GM23338 (cell line): ENCODE results near the gene MORN3. TPM values are rescaled to one million over a fixed set of nuclear protein-coding genes. Genes with fewer than 3 reads are reported as not detected.
A peak's percentile ranks its signal among the peaks of the same experiment; 100 is the strongest.

Source experiments
- ATAC-seq: fragments of 200-7000 bp; cut with Tn5 transposase; 3 replicates; pipeline ENCODE4 v1.9.1; 2020
- DNase-seq: peaks from one replicate; pipeline ENCODE4 v3.0.0-alpha.2; 2015; ENCODE audit warnings: low spot score
- H2AFZ ChIP-seq: fragments of 200-600 bp; sonication (generic); 2 replicates; pipeline ENCODE4 v1.8.0; 2016; ENCODE audit warnings: antibody characterized with exemption, mild to moderate bottlenecking, moderate library complexity
- H3F3A ChIP-seq: fragments of 200-600 bp; sonication (generic); replicated peaks from 2 replicates; pipeline ENCODE4 v1.8.0; 2017; ENCODE audit warnings: antibody characterized with exemption, mixed run types, low read depth
- H3K27ac ChIP-seq: fragments of 200-600 bp; sonication (generic); 2 replicates; pipeline ENCODE4 v1.6.1; 2016; ENCODE audit warnings: low read depth
- H3K27me3 ChIP-seq: fragments of 200-600 bp; sonication (generic); 2 replicates; pipeline ENCODE4 v1.8.0; 2016; ENCODE audit warnings: mild to moderate bottlenecking, mixed run types, moderate library complexity; ENCODE audit not compliant: insufficient read depth
- H3K36me3 ChIP-seq: fragments of 200-600 bp; sonication (generic); 2 replicates; pipeline ENCODE4 v1.8.0; 2016; ENCODE audit warnings: mild to moderate bottlenecking; ENCODE audit not compliant: insufficient read depth
- H3K4me1 ChIP-seq: fragments of 200-600 bp; sonication (generic); 2 replicates; pipeline ENCODE4 v1.8.0; 2016; ENCODE audit warnings: mild to moderate bottlenecking, moderate library complexity; ENCODE audit not compliant: insufficient read depth
- H3K4me2 ChIP-seq: fragments of 200-600 bp; sonication (generic); 2 replicates; pipeline ENCODE4 v1.7.1; 2017; ENCODE audit warnings: mixed run types
- H3K4me3 ChIP-seq: fragments of 200-600 bp; sonication (generic); 2 replicates; pipeline ENCODE4 v1.6.1; 2016; ENCODE audit warnings: mixed run types
- H3K79me2 ChIP-seq: fragments of 200-600 bp; sonication (generic); replicated peaks from 2 replicates; pipeline ENCODE4 v1.8.0; 2017; ENCODE audit warnings: mild to moderate bottlenecking; ENCODE audit not compliant: insufficient read depth
- H3K9me2 ChIP-seq: fragments of 200-600 bp; sonication (generic); 2 replicates; pipeline ENCODE4 v1.8.0; 2017; ENCODE audit not compliant: insufficient read depth
- H4K20me1 ChIP-seq: fragments of 200-600 bp; sonication (generic); replicated peaks from 2 replicates; pipeline ENCODE4 v1.8.0; 2017; ENCODE audit warnings: mild to moderate bottlenecking; ENCODE audit not compliant: insufficient read depth
- H3K27ac Mint-ChIP-seq: 2 replicates; pipeline ENCODE4 v1.8.0; 2020; ENCODE audit warnings: inconsistent platforms, mild to moderate bottlenecking, moderate library complexity, mixed read lengths
- H3K27me3 Mint-ChIP-seq: 3 replicates; pipeline ENCODE4 v1.8.0; 2022; ENCODE audit warnings: low read depth, mild to moderate bottlenecking, moderate library complexity, mixed read lengths, inconsistent platforms; ENCODE audit not compliant: insufficient read depth, poor library complexity
- H3K36me3 Mint-ChIP-seq: 3 replicates; pipeline ENCODE4 v1.8.0; 2021; ENCODE audit warnings: low read depth, mild to moderate bottlenecking, inconsistent platforms, moderate library complexity, mixed read lengths
- H3K4me1 Mint-ChIP-seq: 3 replicates; pipeline ENCODE4 v1.8.0; 2020; ENCODE audit warnings: mild to moderate bottlenecking, inconsistent platforms, mixed read lengths
- H3K4me3 Mint-ChIP-seq: 3 replicates; pipeline ENCODE4 v1.8.0; 2021; ENCODE audit warnings: moderate library complexity, mild to moderate bottlenecking, inconsistent platforms, mixed read lengths
- H3K9me3 Mint-ChIP-seq: 3 replicates; pipeline ENCODE4 v1.8.0; 2020; ENCODE audit warnings: moderate library complexity, mild to moderate bottlenecking, inconsistent platforms, mixed read lengths
- CREB1 ChIP-seq: fragments of 250-450 bp; sonication (Bioruptor Pico); IDR thresholded peaks from 2 replicates; pipeline ENCODE4 v1.5.0; 2020; ENCODE audit warnings: low read depth, mild to moderate bottlenecking, moderate library complexity
- EZH2 ChIP-seq: fragments of 200-600 bp; sonication (generic); IDR thresholded peaks from one replicate; pipeline ENCODE4 v1.8.0; 2017; ENCODE audit warnings: antibody characterized with exemption, mild to moderate bottlenecking, low read depth; ENCODE audit not compliant: unreplicated experiment
- EZH2phosphoT487 ChIP-seq: fragments of 200-600 bp; sonication (generic); IDR thresholded peaks from one replicate; pipeline ENCODE4 v1.8.1; 2018; ENCODE audit warnings: antibody characterized with exemption; ENCODE audit not compliant: unreplicated experiment
- JUNB ChIP-seq: IDR thresholded peaks from one replicate; pipeline ENCODE4 v1.6.1; 2016; ENCODE audit warnings: antibody characterized with exemption; ENCODE audit not compliant: unreplicated experiment
- NANOG ChIP-seq: IDR thresholded peaks from 2 replicates; pipeline ENCODE4 v1.6.1; 2016; ENCODE audit warnings: antibody characterized with exemption, borderline replicate concordance
- POLR2AphosphoS5 ChIP-seq: IDR thresholded peaks from 2 replicates; pipeline ENCODE4 v1.6.1; 2016; ENCODE audit warnings: antibody characterized with exemption, low read depth
- STAT1 ChIP-seq: IDR thresholded peaks from one replicate; pipeline ENCODE4 v1.6.1; 2016; ENCODE audit warnings: antibody characterized with exemption; ENCODE audit not compliant: unreplicated experiment
- ZNF114 ChIP-seq: fragments of 250-450 bp; sonication (Bioruptor Pico); IDR thresholded peaks from 2 replicates; pipeline ENCODE4 v1.5.0; 2020; ENCODE audit warnings: mild to moderate bottlenecking, moderate library complexity
- ZNF331 ChIP-seq: fragments of 250-450 bp; sonication (Bioruptor Pico); IDR thresholded peaks from 2 replicates; pipeline ENCODE4 v1.5.0; 2020; ENCODE audit warnings: low read depth, mild to moderate bottlenecking, moderate library complexity
- polyA plus RNA-seq: library from polyadenylated mRNA; unstranded; fragments of >200 nt; fragmentation: Nextera tagmentation; extraction: Ambion mirVana; gene quantifications from 2 replicates; pipeline ENCODE4 v1.2.1, GENCODE V29; 2016
- total RNA-seq: library from RNA; depleted of rRNA; stranded (reverse); fragments of >200 nt; shearing (Covaris generic); gene quantifications from 2 replicates; pipeline ENCODE4 v1.2.3, GENCODE V29; 2014
- TF ChIP-seq, protein P1 (sequence below): IDR thresholded peaks from one replicate; pipeline ENCODE4 v1.6.1; 2018; ENCODE audit warnings: antibody characterized with exemption; ENCODE audit not compliant: unreplicated experiment
- TF ChIP-seq, protein P2 (sequence below): IDR thresholded peaks from 2 replicates; pipeline ENCODE4 v1.6.1; 2016; ENCODE audit warnings: antibody characterized with exemption
- TF ChIP-seq, protein P3 (sequence below): fragments of 250-450 bp; sonication (Bioruptor Pico); IDR thresholded peaks from 2 replicates; pipeline ENCODE4 v1.5.0; 2020; ENCODE audit warnings: mild to moderate bottlenecking, moderate library complexity
- TF ChIP-seq, protein P4 (sequence below), 2 experiments: fragments of 200-600 bp in 1 of 2; sonication (generic) in 1 of 2; conservative IDR thresholded peaks; 2 replicates each; pipeline versions ENCODE4 v1.5.1 to v1.6.1; 2016 to 2017; ENCODE audit warnings: antibody characterized with exemption in 2 of 2, low read depth in 2 of 2, mild to moderate bottlenecking in 2 of 2, moderate library complexity in 1 of 2

Gene MORN3
- total and polyA plus RNA-seq, 2 experiments from 2014 or later: 0.14 to 0.36 TPM

DNA sequence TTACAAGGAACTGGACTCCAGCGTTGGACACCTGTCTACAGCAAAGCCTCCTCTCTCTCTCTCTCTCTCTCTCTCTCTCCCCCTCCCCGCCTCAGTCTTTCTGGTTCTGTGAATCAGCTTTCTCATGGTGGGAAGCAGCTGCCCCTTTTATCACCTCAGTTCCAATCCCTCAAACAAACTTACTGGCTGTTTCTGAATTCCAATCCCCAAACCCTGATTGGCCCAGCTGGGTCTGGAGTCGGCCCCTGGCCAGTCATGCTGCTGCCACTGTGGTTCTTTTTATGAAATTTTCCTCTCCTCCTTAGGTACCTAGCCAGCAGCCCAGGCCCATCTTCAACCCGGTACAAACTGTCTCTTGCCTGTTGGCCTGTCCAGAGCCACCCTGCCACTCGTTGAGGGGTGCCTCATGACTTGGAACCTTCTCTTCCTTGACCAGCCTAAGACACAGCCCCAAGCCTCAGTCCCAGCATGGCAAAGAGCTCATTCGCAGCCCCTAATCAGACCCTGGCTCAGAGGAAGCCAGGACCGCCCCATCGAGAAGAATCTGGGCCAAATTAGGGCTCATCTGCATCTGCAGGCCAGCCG lies 9.4 kb upstream of the MORN3 start:
- DNase-seq (peak; percentile 38), ATAC-seq (peak; percentile 28; the same call in 2 of the 3 replicates)
- peaks cover 18% of the 10 kb centered on the region for H3K4me1 Mint-ChIP-seq
- Histone ChIP-seq H3K27ac (peak overlapping the region; percentile 16; the same call in 1 of the 2 replicates), H3K79me2 (no peaks in the 10 kb centered on the region), H3K36me3 (no peaks in the 10 kb centered on the region), H4K20me1 (no peaks in the 10 kb centered on the region), H3K4me1 (no peaks in the 10 kb centered on the region), H3K27me3 (no peaks in the 10 kb centered on the region), H3K4me2 (0 out of 2 replicates have a peak overlapping the region, but pooled peaks have one; percentile 20), H3K9me2 (no peaks in the 10 kb centered on the region), H3K4me3 (no peak overlapping the region), H3F3A (0 out of 2 replicates have a peak, but pooled peaks cover 7% of the 10 kb centered on the region), H2AFZ (peak overlapping the region; percentile 87)
- no peak overlapping the region; the same call in none of the 2 replicates for H3K27ac Mint-ChIP-seq
- H3K9me3 Mint-ChIP-seq: no peaks in the 10 kb centered on the region; the same call in 2 of the 3 replicates
- H3K27me3 Mint-ChIP-seq: peaks cover 6% of the 10 kb centered on the region
- H3K36me3 Mint-ChIP-seq: no peaks in the 10 kb centered on the region; the same call in 2 of the 3 replicates
- H3K4me3 Mint-ChIP-seq: no peak overlapping the region
- TF ChIP-seq EZH2phosphoT487 (no peak), NANOG (no peak), STAT1 (no peak), ZNF331 (CRISPR knock-in tag) (no peak), JUNB (no peak), ZNF114 (CRISPR knock-in tag) (no peak), POLR2AphosphoS5 (no peak), EZH2 (no peak), CREB1 (no peak)
- TF ChIP-seq, protein P1, sequence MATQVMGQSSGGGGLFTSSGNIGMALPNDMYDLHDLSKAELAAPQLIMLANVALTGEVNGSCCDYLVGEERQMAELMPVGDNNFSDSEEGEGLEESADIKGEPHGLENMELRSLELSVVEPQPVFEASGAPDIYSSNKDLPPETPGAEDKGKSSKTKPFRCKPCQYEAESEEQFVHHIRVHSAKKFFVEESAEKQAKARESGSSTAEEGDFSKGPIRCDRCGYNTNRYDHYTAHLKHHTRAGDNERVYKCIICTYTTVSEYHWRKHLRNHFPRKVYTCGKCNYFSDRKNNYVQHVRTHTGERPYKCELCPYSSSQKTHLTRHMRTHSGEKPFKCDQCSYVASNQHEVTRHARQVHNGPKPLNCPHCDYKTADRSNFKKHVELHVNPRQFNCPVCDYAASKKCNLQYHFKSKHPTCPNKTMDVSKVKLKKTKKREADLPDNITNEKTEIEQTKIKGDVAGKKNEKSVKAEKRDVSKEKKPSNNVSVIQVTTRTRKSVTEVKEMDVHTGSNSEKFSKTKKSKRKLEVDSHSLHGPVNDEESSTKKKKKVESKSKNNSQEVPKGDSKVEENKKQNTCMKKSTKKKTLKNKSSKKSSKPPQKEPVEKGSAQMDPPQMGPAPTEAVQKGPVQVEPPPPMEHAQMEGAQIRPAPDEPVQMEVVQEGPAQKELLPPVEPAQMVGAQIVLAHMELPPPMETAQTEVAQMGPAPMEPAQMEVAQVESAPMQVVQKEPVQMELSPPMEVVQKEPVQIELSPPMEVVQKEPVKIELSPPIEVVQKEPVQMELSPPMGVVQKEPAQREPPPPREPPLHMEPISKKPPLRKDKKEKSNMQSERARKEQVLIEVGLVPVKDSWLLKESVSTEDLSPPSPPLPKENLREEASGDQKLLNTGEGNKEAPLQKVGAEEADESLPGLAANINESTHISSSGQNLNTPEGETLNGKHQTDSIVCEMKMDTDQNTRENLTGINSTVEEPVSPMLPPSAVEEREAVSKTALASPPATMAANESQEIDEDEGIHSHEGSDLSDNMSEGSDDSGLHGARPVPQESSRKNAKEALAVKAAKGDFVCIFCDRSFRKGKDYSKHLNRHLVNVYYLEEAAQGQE: no peak
- TF ChIP-seq, protein P2, sequence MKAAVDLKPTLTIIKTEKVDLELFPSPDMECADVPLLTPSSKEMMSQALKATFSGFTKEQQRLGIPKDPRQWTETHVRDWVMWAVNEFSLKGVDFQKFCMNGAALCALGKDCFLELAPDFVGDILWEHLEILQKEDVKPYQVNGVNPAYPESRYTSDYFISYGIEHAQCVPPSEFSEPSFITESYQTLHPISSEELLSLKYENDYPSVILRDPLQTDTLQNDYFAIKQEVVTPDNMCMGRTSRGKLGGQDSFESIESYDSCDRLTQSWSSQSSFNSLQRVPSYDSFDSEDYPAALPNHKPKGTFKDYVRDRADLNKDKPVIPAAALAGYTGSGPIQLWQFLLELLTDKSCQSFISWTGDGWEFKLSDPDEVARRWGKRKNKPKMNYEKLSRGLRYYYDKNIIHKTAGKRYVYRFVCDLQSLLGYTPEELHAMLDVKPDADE: no peak
- TF ChIP-seq, protein P3, sequence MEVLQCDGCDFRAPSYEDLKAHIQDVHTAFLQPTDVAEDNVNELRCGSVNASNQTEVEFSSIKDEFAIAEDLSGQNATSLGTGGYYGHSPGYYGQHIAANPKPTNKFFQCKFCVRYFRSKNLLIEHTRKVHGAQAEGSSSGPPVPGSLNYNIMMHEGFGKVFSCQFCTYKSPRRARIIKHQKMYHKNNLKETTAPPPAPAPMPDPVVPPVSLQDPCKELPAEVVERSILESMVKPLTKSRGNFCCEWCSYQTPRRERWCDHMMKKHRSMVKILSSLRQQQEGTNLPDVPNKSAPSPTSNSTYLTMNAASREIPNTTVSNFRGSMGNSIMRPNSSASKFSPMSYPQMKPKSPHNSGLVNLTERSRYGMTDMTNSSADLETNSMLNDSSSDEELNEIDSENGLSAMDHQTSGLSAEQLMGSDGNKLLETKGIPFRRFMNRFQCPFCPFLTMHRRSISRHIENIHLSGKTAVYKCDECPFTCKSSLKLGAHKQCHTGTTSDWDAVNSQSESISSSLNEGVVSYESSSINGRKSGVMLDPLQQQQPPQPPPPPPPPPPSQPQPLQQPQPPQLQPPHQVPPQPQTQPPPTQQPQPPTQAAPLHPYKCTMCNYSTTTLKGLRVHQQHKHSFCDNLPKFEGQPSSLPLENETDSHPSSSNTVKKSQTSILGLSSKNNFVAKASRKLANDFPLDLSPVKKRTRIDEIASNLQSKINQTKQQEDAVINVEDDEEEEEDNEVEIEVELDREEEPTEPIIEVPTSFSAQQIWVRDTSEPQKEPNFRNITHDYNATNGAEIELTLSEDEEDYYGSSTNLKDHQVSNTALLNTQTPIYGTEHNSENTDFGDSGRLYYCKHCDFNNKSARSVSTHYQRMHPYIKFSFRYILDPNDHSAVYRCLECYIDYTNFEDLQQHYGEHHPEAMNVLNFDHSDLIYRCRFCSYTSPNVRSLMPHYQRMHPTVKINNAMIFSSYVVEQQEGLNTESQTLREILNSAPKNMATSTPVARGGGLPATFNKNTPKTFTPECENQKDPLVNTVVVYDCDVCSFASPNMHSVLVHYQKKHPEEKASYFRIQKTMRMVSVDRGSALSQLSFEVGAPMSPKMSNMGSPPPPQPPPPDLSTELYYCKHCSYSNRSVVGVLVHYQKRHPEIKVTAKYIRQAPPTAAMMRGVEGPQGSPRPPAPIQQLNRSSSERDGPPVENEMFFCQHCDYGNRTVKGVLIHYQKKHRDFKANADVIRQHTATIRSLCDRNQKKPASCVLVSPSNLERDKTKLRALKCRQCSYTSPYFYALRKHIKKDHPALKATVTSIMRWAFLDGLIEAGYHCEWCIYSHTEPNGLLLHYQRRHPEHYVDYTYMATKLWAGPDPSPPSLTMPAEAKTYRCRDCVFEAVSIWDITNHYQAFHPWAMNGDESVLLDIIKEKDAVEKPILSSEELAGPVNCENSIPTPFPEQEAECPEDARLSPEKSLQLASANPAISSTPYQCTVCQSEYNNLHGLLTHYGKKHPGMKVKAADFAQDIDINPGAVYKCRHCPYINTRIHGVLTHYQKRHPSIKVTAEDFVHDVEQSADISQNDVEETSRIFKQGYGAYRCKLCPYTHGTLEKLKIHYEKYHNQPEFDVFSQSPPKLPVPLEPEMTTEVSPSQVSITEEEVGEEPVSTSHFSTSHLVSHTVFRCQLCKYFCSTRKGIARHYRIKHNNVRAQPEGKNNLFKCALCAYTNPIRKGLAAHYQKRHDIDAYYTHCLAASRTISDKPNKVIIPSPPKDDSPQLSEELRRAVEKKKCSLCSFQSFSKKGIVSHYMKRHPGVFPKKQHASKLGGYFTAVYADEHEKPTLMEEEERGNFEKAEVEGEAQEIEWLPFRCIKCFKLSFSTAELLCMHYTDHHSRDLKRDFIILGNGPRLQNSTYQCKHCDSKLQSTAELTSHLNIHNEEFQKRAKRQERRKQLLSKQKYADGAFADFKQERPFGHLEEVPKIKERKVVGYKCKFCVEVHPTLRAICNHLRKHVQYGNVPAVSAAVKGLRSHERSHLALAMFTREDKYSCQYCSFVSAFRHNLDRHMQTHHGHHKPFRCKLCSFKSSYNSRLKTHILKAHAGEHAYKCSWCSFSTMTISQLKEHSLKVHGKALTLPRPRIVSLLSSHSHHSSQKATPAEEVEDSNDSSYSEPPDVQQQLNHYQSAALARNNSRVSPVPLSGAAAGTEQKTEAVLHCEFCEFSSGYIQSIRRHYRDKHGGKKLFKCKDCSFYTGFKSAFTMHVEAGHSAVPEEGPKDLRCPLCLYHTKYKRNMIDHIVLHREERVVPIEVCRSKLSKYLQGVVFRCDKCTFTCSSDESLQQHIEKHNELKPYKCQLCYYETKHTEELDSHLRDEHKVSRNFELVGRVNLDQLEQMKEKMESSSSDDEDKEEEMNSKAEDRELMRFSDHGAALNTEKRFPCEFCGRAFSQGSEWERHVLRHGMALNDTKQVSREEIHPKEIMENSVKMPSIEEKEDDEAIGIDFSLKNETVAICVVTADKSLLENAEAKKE (CRISPR knock-in tag): no peak
- TF ChIP-seq, protein P4, sequence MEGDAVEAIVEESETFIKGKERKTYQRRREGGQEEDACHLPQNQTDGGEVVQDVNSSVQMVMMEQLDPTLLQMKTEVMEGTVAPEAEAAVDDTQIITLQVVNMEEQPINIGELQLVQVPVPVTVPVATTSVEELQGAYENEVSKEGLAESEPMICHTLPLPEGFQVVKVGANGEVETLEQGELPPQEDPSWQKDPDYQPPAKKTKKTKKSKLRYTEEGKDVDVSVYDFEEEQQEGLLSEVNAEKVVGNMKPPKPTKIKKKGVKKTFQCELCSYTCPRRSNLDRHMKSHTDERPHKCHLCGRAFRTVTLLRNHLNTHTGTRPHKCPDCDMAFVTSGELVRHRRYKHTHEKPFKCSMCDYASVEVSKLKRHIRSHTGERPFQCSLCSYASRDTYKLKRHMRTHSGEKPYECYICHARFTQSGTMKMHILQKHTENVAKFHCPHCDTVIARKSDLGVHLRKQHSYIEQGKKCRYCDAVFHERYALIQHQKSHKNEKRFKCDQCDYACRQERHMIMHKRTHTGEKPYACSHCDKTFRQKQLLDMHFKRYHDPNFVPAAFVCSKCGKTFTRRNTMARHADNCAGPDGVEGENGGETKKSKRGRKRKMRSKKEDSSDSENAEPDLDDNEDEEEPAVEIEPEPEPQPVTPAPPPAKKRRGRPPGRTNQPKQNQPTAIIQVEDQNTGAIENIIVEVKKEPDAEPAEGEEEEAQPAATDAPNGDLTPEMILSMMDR (conservative IDR thresholded peaks at IDR 0.05; ENCODE audit: low read depth in 2 of 2): no peak
